Stimulated activated naive CD4-positive, alpha-beta T cell treated with Interleukin-2 at 50 U/mL for 16 hours (primary cell): ENCODE data around the gene ICAM3.

Source experiments
- DNase-seq: peaks from one replicate; lab custom pipeline; 2025; lab: John Stamatoyannopoulos, UW

ICAM3 gene

DNA sequence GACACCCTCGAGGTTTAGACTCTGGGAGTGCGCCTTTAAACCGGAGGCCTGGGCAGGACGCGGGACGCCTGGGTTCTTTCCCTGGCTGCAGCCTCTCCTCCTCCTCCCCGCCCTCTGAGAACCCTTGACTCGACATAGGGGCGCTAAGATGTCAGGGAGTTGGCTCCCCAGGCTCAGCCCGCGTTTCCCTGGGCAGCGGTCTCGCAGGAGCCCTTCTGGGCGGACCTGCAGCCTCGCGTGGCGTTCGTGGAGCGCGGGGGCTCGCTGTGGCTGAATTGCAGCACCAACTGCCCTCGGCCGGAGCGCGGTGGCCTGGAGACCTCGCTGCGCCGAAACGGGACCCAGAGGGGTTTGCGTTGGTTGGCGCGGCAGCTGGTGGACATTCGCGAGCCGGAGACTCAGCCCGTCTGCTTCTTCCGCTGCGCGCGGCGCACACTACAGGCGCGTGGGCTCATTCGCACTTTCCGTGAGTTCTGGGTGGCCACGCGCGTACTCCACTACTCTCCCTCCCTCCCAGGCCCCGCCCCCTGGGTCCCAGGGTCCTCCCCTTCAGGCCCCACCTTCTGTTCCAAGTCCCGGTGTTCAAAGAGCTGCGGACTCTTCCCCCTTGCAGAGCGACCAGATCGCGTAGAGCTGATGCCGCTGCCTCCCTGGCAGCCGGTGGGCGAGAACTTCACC, 48.4 kb downstream of the ICAM3 start:
- DNase-seq: peak; percentile 33

- no peak for DNase-seq
Observed at GRCh38 chr19:10290357-10290875, 49.0 kb downstream of the ICAM3 start.

GRCh38 chr19:10289836-10290356, 49.5 kb downstream of the ICAM3 start, which contains the start of gene ICAM5:
Gene ICAM5 (plus strand): TSS chr19:10289952. CDS start chr19:10290044, 92 bp downstream.
- peak; percentile 52 for DNase-seq

DNA sequence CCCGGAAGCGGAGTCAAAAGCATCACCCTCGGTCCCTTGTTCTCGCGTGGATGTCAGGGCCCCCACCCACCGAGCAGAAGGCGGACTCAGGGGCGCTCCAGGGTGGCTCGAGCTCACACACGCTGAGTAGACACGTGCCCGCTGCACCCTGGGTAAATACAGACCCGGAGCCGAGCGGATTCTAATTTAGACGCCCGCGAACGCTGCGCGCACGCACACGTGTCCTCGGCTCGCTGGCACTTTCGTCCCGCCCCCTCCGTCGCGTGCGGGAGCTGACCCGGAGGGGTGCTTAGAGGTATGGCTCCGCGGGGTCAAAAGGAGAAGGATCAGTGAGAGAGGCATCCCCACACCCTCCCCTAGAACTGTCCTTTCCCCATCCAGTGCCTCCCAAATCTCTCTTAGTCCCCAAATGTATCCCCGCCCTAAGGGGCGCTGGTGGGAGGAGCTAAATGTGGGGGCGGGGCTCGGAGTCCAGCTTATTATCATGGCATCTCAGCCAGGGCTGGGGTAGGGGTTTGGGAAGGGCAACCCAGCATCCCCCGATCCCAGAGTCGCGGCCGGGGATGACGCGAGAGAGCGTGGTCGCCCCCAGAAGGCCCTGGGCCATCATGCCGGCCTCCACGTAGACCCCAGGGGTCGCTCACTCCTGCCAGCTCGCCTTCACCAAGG, 50.1 kb downstream of the ICAM3 start:
- DNase-seq: peak; percentile 74

DNA sequence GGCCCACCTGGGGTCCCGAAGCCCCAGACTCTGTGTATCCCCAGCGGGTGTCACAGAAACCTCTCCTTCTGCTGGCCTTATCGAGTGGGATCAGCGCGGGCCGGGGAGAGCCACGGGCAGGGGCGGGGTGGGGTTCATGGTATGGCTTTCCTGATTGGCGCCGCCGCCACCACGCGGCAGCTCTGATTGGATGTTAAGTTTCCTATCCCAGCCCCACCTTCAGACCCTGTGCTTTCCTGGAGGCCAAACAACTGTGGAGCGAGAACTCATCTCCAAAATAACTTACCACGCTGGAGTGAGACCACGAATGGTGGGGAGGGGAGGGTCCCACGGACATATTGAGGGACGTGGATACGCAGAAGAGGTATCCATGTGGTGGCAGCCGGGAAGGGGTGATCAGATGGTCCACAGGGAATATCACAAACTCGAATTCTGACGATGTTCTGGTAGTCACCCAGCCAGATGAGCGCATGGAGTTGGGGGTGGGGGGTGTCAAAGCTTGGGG, 50.7 kb downstream of the ICAM3 start:
- DNase-seq: peak; percentile 14

- DNase-seq: peak; percentile 30
Observed at GRCh38 chr19:10286803-10287737, 52.4 kb downstream of the ICAM3 start, which contains the start of gene ICAM4. Gene ICAM4 (plus strand): TSS chr19:10286955. CDS start chr19:10287013, 58 bp downstream.

GRCh38 chr19:10285393-10285792, 54.0 kb downstream of the ICAM3 start:
- no peak for DNase-seq

DNA sequence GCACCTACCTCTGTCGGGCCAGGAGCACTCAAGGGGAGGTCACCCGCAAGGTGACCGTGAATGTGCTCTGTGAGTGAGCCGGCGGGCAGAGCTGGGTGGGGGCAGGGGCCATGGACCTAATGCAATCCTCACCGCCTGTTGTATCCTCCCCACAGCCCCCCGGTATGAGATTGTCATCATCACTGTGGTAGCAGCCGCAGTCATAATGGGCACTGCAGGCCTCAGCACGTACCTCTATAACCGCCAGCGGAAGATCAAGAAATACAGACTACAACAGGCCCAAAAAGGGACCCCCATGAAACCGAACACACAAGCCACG, 54.5 kb downstream of the ICAM3 start:
- no peak for DNase-seq

- no peak for DNase-seq
Observed at GRCh38 chr19:10284065-10284959, 55.1 kb downstream of the ICAM3 start.
